Activated T-cell treated with anti-CD3 and anti-CD28 coated beads, Interleukin-2, amount 50 U/mL, for 1 hour (primary cell): Measurements from ENCODE around the gene PLXNA4.

Source experiments
- DNase-seq: peaks from one replicate; pipeline ENCODE4 v3.0.0-alpha.2; 2020

The PLXNA4 gene

DNA sequence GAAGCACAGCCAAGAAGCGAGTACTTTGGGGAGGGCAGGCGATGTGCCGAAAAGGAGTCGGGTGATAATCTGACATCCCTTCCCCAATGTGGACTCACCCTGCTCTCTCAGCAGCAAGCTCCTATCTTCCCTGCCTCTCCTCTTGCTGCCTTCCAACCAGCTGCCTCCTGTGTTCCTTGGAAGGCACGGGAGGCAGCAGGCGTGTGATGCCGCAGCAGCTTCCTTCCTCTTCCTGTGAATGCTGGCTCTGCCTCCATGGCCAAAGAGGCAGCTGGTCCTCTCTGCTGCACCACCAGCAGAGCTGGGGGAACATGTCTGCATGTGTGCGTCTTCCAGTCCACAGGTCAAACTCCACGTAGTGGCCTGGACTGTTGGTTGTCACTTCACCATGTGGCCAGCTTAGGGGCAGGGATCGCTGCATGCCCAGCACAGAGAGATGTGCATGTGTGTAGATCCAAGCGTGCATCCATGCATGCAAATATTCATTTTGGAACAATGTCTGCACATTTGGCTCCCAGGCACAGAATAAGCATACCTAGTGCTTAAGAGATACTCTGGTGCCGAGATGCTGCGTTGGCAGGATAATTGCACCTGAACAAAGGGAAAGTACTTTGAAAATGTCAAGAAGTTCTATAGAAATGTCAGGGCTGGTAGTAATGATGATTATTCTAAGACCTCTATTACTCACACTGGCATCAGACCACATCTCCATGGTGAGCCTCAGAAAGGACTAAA, 499.8 kb downstream of the PLXNA4 start:
- no peak for DNase-seq

DNA sequence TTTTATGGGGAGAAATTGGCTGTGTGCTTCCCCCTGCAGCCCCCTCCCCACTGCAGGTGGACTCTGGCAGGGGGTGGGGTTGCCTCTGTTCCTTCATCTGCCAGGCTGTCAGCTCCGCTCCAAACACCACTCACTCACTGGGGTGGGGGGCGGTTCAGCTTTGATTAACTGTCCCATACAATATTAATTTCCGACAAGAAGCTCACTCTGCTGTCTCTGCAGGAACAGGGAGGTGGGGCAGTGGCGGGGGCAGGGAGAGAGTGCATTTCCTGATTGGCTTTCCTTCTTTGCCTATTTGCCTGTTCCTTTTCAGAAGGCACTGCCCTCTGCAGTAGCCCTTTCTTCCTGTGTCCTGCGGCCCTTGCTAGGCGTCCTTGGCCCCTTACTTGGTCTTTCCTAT, 500.8 kb downstream of the PLXNA4 start:
- no peak for DNase-seq

DNA sequence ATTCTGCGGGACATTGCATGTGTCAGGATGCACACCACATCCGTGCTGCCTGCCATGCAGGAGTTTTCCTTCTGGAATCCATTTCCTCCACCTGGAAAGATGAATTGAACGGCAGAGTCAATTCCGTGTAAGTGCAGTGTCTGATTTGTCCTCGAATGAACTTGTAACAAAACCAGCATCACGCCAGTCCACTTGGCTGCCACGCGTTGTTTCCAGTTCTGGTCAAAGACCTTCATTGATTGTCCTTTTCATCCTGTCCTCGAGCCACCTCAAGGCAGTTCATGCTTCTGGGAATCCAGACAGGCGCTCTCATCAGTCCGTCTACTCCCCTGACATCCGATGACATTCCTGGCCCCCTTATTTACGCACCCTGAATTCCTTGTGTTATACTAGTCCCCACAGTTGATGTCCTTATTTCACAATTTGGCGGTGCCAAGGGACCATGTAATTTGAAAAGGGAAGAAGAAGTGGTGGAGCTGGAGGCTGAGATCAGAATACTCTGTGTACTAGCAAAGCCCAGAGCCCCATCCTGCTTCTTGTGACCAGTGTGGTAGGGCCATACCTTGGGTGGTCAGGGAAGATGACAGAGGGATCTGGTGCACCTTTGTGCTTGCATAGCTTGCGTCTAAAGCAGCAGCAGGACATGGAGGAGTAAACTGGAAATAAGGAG, 502.2 kb downstream of the PLXNA4 start:
- DNase-seq = no peak
